Stimulated activated CD4-positive, alpha-beta T cell treated with anti-CD3 and anti-CD28 coated beads, Interleukin-2, amount 100 ng/mL, for 48 hours (primary cell): ENCODE results near the gene CD27.

ENCODE experiments used
- DNase-seq, 2 donors: peaks; one replicate each; pipeline ENCODE4 v3.0.0-alpha.2; 2020

Gene CD27

GRCh38 chr12:6434205-6435140 lies 10.3 kb upstream of the CD27 start:
- DNase-seq, result peak in 1 of 2 donors; percentile 41

DNA sequence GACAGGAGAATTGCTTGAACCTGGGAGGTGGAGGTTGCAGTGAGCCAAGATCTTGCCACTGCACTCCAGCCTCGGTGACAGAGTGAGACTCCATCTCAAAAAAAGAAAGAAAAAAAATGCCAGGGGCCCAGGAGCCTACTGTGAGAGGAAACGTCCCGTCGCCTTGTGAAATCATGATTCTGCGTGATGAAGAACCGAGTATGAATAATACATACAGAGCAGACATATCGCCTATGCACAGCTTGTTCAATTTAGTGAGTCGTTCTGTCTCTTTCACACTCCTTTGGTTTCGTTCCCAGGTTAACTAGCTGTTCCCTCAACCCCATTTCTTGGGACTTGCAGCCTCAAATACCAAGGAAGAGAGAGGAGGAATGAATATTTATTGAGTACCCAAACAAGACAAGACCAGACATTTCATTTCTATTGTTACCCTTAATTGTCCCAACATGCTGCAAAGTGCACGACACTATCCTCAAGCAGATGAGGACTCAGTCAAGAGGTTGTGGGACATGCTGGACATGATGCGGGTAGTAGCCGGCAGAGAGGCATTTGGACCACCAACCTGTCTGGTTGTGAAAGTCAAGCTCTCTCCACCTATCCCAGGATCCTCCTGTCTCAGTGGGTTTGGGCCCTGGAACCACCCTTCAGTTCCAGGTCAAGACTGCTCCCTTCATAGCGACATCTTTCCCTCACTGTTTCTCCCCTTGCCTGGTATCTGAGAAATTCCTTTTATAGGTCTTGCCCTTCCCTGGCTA lies 8.6 kb upstream of the CD27 start:
- no peak for DNase-seq

GRCh38 chr12:6437586-6437985 lies 7.2 kb upstream of the CD27 start:
- DNase-seq, result no peak

- DNase-seq, result no peak
Measured at GRCh38 chr12:6438345-6438744, 6.4 kb upstream of the CD27 start.

- DNase-seq, result no peak
Measured at GRCh38 chr12:6440391-6440790, 4.4 kb upstream of the CD27 start.

GRCh38 chr12:6442836-6443235 lies 1.9 kb upstream of the CD27 start:
- no peak for DNase-seq

DNA sequence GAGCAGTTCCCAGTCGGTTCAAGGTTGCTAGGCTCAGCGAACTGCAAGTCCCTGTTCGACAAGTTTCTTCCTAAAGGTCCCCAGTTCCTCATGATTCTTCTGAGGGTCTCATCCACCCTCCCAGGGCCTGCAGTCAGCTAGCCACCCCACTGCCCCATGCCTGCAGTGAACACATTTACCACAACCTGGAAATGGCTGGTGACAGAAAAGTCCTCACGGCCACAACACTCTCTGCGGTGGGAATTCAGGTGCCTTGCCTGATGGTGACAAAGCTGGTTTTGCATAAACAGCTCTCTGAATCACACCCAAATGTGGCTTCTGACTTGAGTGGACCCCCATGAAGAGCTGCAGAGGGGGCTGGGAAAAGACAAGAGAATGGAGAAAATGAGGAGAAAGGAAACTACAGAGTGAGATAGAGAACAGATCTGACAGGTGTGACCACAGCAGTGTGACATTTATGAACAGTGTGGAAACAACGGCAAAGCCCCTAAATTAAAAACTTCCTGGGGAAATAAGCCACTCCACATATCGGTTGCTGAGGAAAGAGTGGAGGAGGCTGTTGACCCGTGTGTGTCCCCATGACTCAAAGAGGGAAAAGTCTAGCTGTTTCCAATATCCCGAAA lies 1.3 kb upstream of the CD27 start:
- DNase-seq, result no peak

DNA sequence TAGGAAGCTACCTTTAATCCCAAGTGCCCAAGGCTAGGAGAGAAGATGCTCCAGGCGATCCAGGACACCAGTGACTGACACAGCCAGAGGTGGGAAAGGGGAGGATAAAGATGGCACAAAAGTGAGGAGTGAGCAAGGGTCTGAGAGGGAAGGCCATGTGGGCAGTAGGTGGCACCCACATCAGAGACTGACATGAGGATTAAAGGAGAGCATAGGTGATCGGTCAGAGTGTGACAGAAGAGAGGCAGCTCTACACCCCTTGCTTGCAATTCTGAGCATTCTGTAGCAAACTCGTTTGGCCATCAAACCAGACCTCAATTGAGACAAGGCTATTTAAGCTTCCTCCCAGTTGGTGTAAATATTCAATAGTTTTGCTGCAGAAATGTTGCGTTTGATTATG lies 724 bp upstream of the CD27 start:
- no peak for DNase-seq

DNA sequence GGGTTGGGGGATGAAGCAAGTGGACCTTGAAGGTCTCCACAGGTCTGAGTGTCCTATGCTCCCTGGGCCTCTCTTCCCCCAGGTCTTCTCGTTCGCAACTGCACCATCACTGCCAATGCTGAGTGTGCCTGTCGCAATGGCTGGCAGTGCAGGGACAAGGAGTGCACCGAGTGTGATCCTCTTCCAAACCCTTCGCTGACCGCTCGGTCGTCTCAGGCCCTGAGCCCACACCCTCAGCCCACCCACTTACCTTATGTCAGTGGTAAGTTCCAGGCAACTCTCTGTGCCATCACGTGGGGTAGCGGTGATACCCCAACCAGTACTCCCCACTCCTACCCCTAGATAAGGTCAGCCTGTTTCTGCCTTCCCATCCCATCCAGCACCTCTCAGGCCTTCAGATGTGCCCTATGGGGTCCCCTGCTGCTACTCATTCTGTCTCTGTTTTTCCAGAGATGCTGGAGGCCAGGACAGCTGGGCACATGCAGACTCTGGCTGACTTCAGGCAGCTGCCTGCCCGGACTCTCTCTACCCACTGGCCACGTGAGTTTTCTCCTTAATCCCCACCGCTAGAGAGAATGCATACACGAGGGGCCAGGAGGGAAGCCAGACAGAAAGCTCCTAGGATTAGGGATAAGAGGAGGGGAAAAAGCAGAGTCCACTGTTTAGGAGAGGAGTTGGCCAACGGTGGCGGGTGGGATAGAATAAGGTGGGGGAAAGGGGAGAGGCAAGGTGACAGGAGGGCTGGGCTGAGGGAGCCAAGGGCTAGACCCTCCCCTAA lies 5.5 kb downstream of the CD27 start:
- no peak for DNase-seq

GRCh38 chr12:6450869-6451347 lies 6.2 kb downstream of the CD27 start:
- DNase-seq, result no peak

GRCh38 chr12:6451348-6452244 lies 6.8 kb downstream of the CD27 start, which contains the start of gene TAPBPL:
TSS of gene TAPBPL (plus strand) at chr12:6452042. CDS start at chr12:6452249, 207 bp downstream.
- DNase-seq, result peak; percentile 62 to 72

- no peak for DNase-seq
Measured at GRCh38 chr12:6452245-6452943, 7.6 kb downstream of the CD27 start.

- DNase-seq, result no peak
Measured at GRCh38 chr12:6452944-6453630, 8.3 kb downstream of the CD27 start.

DNA sequence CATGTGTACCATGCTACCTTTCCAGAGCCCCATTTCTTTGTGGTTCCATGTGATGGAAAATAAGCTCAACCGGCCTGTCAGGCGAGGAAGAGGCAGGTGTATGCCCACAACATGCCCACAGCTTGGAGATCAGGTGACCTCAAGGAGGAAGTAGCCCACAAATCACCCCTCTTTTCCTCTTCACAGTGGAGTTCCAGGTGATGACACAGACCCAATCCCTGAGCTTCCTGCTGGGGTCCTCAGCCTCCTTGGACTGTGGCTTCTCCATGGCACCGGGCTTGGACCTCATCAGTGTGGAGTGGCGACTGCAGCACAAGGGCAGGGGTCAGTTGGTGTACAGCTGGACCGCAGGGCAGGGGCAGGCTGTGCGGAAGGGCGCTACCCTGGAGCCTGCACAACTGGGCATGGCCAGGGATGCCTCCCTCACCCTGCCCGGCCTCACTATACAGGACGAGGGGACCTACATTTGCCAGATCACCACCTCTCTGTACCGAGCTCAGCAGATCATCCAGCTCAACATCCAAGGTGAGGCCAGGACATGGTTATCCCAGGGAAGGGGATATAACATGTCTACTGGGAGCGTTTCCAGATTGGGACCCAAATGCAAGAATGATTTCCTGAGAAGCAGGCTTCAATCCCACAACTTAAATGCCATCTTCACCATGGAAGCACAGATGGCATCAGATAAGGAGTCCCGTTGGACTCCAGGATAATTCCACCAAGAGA lies 12.6 kb downstream of the CD27 start:
- DNase-seq, result no peak

GRCh38 chr12:6458281-6459003 lies 13.7 kb downstream of the CD27 start:
- DNase-seq, result no peak

DNA sequence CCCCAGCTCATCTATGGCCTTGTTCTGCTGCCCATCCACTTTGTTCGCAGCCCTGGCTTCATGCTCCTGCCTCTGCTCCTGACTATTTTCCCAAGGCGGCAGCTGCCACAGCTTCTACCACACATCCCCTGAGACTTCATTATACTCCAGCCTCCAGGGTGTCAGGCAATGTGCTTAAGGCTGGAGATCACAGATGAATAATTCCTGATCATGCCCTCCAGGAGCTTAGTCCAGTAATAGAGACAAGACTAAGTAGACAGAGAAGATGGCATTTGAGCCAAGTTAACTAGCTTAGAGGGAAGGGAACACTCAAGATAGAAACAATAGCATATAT lies 14.2 kb downstream of the CD27 start:
- no peak for DNase-seq

- no peak for DNase-seq
Measured at GRCh38 chr12:6460751-6461371, 16.1 kb downstream of the CD27 start.
